ENCODE data around the gene SLC36A1. TPM values are rescaled to one million over a fixed set of nuclear protein-coding genes. Genes with fewer than 3 reads are reported as not detected.

Gene SLC36A1
- total RNA-seq (2022) (10.4 and 16.2 TPM in 2 replicates), Bru-seq, nascent RNA (percentile 62 among the genes with signal in this experiment), BruChase-seq, experiment 1, labeled RNA remaining after a 6-hour chase (percentile 75 among the genes with signal in this experiment), BruChase-seq, experiment 2, labeled RNA remaining after a 2-hour chase (percentile 67 among the genes with signal in this experiment)
- long read RNA-seq, full-length matches to known transcripts: 9 of 31 reads
- long read RNA-seq, partial matches to known transcripts: 3 of 31 reads
- long read RNA-seq, other reads (novel, unspliced or antisense): 19 of 31 reads

GRCh38 chr5:151447174-151448037 is at the start of gene SLC36A1:
Gene SLC36A1 (plus strand): TSS chr5:151447603. CDS start chr5:151458793, 11,190 bp downstream.
- Mint-ChIP-seq H3K36me3 (ENCODE audit: insufficient read depth, unreplicated experiment) (peaks cover 2% of the 10 kb centered on the region), H3K27me3 (ENCODE audit: insufficient read depth, unreplicated experiment) (peaks cover 28% of the 10 kb centered on the region), H3K4me1 (ENCODE audit: insufficient read depth, unreplicated experiment) (peaks cover 19% of the 10 kb centered on the region), H3K27ac (ENCODE audit: low read depth, unreplicated experiment) (peak within 1 kb of the TSS; percentile 66), H3K9me3 (ENCODE audit: unreplicated experiment) (no peaks in the 10 kb centered on the region), H3K4me3 (ENCODE audit: unreplicated experiment) (peak within 1 kb of the TSS; percentile 77)
- ChIA-PET POLR2A (interaction anchor here (0.6 to 2.6 kb wide), 23 partner anchors 10 to 359 kb away, joined by 3 to 21 read pairs (median 4); partner anchors contain the start of genes G3BP1 and GM2A), CTCF (interaction anchor here (0.5 to 12.7 kb wide), 53 partner anchors 10 to 515 kb away, joined by 3 to 170 read pairs (median 5); partner anchors contain the start of gene G3BP1)
- peak; percentile 97 for TF ChIP-seq CTCF (IDR thresholded peaks at IDR 0.05; ENCODE audit: unreplicated experiment)
- no TSS peak for BruUV-seq (replicated peaks)
- peak; percentile 97 for DNase-seq (ENCODE audit: unreplicated experiment)
- intact Hi-C loops (cut with micrococcal nuclease): loop anchor here (1.0 kb wide), 5 partner anchors 53 to 324 kb away; partner anchors contain the start of gene G3BP1

- POLR2A ChIA-PET: interaction anchor here (0.6 kb wide), 1 partner anchor 214 kb away, joined by 3 read pairs; no protein-coding TSS in a partner anchor
- BruUV-seq (replicated peaks): no TSS peak
- intact Hi-C loops (cut with micrococcal nuclease): no loop called here
Observed at GRCh38 chr5:151405334-151406160, 41.9 kb upstream of the SLC36A1 start.

GRCh38 chr5:151406322-151406947 is 41.0 kb upstream of the SLC36A1 start:
- ChIA-PET POLR2A (interaction anchor here (0.8 to 0.9 kb wide), 2 partner anchors 21 to 252 kb away, joined by 3 read pairs; no protein-coding TSS in a partner anchor), CTCF (interaction anchor here (0.6 to 2.6 kb wide), 9 partner anchors 8 to 246 kb away, joined by 3 to 15 read pairs (median 4); no protein-coding TSS in a partner anchor)
- peaks cover 51% of the 10 kb centered on the region for H3K27me3 Mint-ChIP-seq (ENCODE audit: insufficient read depth, unreplicated experiment)
- no peaks in the 10 kb centered on the region for H3K4me1 Mint-ChIP-seq (ENCODE audit: insufficient read depth, unreplicated experiment)
- peaks cover 7% of the 10 kb centered on the region for H3K9me3 Mint-ChIP-seq (ENCODE audit: unreplicated experiment)
- TF ChIP-seq CTCF (IDR thresholded peaks at IDR 0.05; ENCODE audit: unreplicated experiment): peak; percentile 32
- no peaks in the 10 kb centered on the region for H3K36me3 Mint-ChIP-seq (ENCODE audit: insufficient read depth, unreplicated experiment)
- peak; percentile 42 for DNase-seq (ENCODE audit: unreplicated experiment)
- no peak overlapping the region for H3K27ac Mint-ChIP-seq (ENCODE audit: low read depth, unreplicated experiment)
- intact Hi-C loops (cut with micrococcal nuclease): no loop called here
- H3K4me3 Mint-ChIP-seq (ENCODE audit: unreplicated experiment): no peak overlapping the region
- no TSS peak for BruUV-seq (replicated peaks)

More at GRCh38 chr5:151405334-151406160, 41.9 kb upstream of the SLC36A1 start:
- peaks cover 16% of the 10 kb centered on the region for H3K9me3 Mint-ChIP-seq (ENCODE audit: unreplicated experiment)
- no peak overlapping the region for H3K27ac Mint-ChIP-seq (ENCODE audit: low read depth, unreplicated experiment)
- DNase-seq (ENCODE audit: unreplicated experiment): no peak
- peaks cover 51% of the 10 kb centered on the region for H3K27me3 Mint-ChIP-seq (ENCODE audit: insufficient read depth, unreplicated experiment)
- H3K36me3 Mint-ChIP-seq (ENCODE audit: insufficient read depth, unreplicated experiment): no peaks in the 10 kb centered on the region
- no peaks in the 10 kb centered on the region for H3K4me1 Mint-ChIP-seq (ENCODE audit: insufficient read depth, unreplicated experiment)
- no peak overlapping the region for H3K4me3 Mint-ChIP-seq (ENCODE audit: unreplicated experiment)
- TF ChIP-seq CTCF (IDR thresholded peaks at IDR 0.05; ENCODE audit: unreplicated experiment): no peak
- CTCF ChIA-PET: interaction anchor here (0.6 to 2.6 kb wide), 9 partner anchors 7 to 247 kb away, joined by 3 to 15 read pairs (median 4); no protein-coding TSS in a partner anchor
